K562 (cell line): Measurements from ENCODE around the gene TSTD2. TPM values are rescaled to one million over a fixed set of nuclear protein-coding genes. Genes with fewer than 3 reads are reported as not detected.

Experiments
- ARID1B ChIP-seq: fragments of 450-650 bp; IDR thresholded peaks from 2 replicates; pipeline ENCODE4 v1.6.1; 2016; ENCODE audit warnings: antibody characterized with exemption, mild to moderate bottlenecking, inconsistent platforms
- ATF3 ChIP-seq, 2 experiments: fragments of 450-650 bp in 1 of 2; sonication (generic) in 1 of 2; formaldehyde crosslinking in 1 of 2; IDR thresholded peaks in 1 of 2; conservative IDR thresholded peaks in 1 of 2; 2 replicates each; pipeline versions ENCODE4 v1.6.1 to v1.8.1; 2016 to 2023; ENCODE audit warnings: mild to moderate bottlenecking in 2 of 2, moderate library complexity in 2 of 2, inconsistent platforms in 1 of 2, missing genetic modification reagents in 1 of 2
- JUN ChIP-seq, 2 experiments: sonication (generic) in 1 of 2; formaldehyde crosslinking in 1 of 2; IDR thresholded peaks; 2 replicates each; pipeline versions ENCODE4 v1.6.1 to v1.8.0; 2012 to 2022; ENCODE audit warnings: borderline replicate concordance in 2 of 2, mild to moderate bottlenecking in 2 of 2, improper control_type of control experiment in 1 of 2, low read depth in 1 of 2, low read length in 1 of 2, missing genetic modification reagents in 1 of 2
- JUND ChIP-seq, 2 experiments: IDR thresholded peaks; 2 replicates in 1 of 2; 3 replicates in 1 of 2; pipeline ENCODE4 v1.6.1; 2011; ENCODE audit warnings: borderline replicate concordance in 2 of 2, low read depth in 2 of 2, low read length in 2 of 2, improper control_type of control experiment in 1 of 2, missing biosample characterization in 1 of 2, missing genetic modification characterization in 1 of 2, missing genetic modification reagents in 1 of 2
- MCM7 ChIP-seq, 2 experiments: fragments of 450-650 bp; IDR thresholded peaks; 2 replicates each; pipeline ENCODE4 v1.6.1; 2016 to 2018
- MYBL2 ChIP-seq, 2 experiments: fragments of 450-650 bp in 1 of 2; sonication (generic) in 1 of 2; formaldehyde crosslinking in 1 of 2; IDR thresholded peaks; 2 replicates each; pipeline versions ENCODE4 v1.6.1 to v1.8.1; 2017 to 2022; ENCODE audit warnings: borderline replicate concordance in 1 of 2, inconsistent platforms in 1 of 2, low read depth in 1 of 2, mild to moderate bottlenecking in 1 of 2, missing genetic modification reagents in 1 of 2, moderate library complexity in 1 of 2
- NKRF ChIP-seq: fragments of 450-650 bp; IDR thresholded peaks from 2 replicates; pipeline ENCODE4 v1.6.1; 2016; ENCODE audit warnings: borderline replicate concordance
- PYGO2 ChIP-seq: fragments of 450-650 bp; IDR thresholded peaks from 2 replicates; pipeline ENCODE4 v1.6.1; 2016; ENCODE audit warnings: mild to moderate bottlenecking, missing genetic modification characterization, moderate library complexity, missing compliant biosample characterization
- RBM39 ChIP-seq: fragments of 200-400 bp; formaldehyde crosslinking; optimal IDR thresholded peaks from 2 replicates; pipeline ENCODE3; 2018; ENCODE audit warnings: low read depth, low read length
- RREB1 ChIP-seq: fragments of 250-450 bp; sonication (Bioruptor Pico); IDR thresholded peaks from 2 replicates; pipeline ENCODE4 v1.4.0; 2020
- SMARCE1 ChIP-seq: fragments of 450-650 bp; IDR thresholded peaks from 2 replicates; pipeline ENCODE4 v1.7.1; 2016; ENCODE audit warnings: mild to moderate bottlenecking
- ZBED1 ChIP-seq: IDR thresholded peaks from 2 replicates; pipeline ENCODE4 v1.6.1; 2014
- polyA plus RNA-seq, 8 experiments: library from polyadenylated mRNA; depleted of rRNA in 4 of 8; stranded (reverse) in 5 of 8; unstranded in 3 of 8; fragments of >200 nt; fragmentation: Nextera tagmentation in 2 of 8; fragmentation: Illumina TruSeq in 1 of 8; extraction: Ambion mirVana in 2 of 8; extraction: Trizol in 1 of 8; gene quantifications; 2 replicates each; pipeline versions ENCODE4 v1.2.1 to v1.2.3, GENCODE V29; 2011 to 2014; ENCODE audit warnings: inconsistent platforms in 1 of 8, missing spikeins in 1 of 8
- total RNA-seq, 7 experiments: library from RNA; depleted of rRNA in 6 of 7; stranded (reverse); fragments of >200 nt in 6 of 7; fragmentation: Illumina TruSeq in 2 of 7; extraction: Trizol in 2 of 7; gene quantifications; 2 replicates each; pipeline versions ENCODE4 v1.2.1 to v1.2.3, GENCODE V29; 2011 to 2021; ENCODE audit warnings: low replicate concordance in 1 of 7

Gene TSTD2
- total and polyA plus RNA-seq, 9 of the 15 experiments (the other 6 are each of a cell fraction or from before 2014, with no cell fraction given) = 10.1 to 36.7 (median 19.0) TPM

- TF ChIP-seq ATF3 (IDR thresholded peaks at IDR 0.05) (peak; percentile 31; the same call in 1 of the 2 replicates), ATF3 (CRISPR knock-in tag; conservative IDR thresholded peaks at IDR 0.05) (no peak), ARID1B (peak; percentile 24; the same call in 1 of the 2 replicates), SMARCE1 (0 out of 2 replicates have a peak, but pooled peaks have one; percentile 35), RBM39 (no peak), RREB1 (CRISPR knock-in tag) (no peak), JUN (IDR thresholded peaks at IDR 0.05; ENCODE audit: borderline replicate concordance, low read depth, low read length) (0 out of 2 replicates have a peak, but pooled peaks have one; percentile 24), JUN (CRISPR knock-in tag; IDR thresholded peaks at IDR 0.05; ENCODE audit: borderline replicate concordance) (no peak), MYBL2 (IDR thresholded peaks at IDR 0.05; ENCODE audit: low read depth) (no peak), MYBL2 (CRISPR knock-in tag; IDR thresholded peaks at IDR 0.05; ENCODE audit: borderline replicate concordance) (no peak), ZBED1 (no peak), MCM7 (IDR thresholded peaks at IDR 0.05) (no peak), PYGO2 (no peak), JUND (IDR thresholded peaks at IDR 0.05; ENCODE audit: borderline replicate concordance, low read depth, low read length) (0 out of 2 replicates have a peak, but pooled peaks have one; percentile 24), JUND (tag; IDR thresholded peaks at IDR 0.05; ENCODE audit: borderline replicate concordance, low read depth, low read length) (0 out of 3 replicates have a peak, but pooled peaks have one; percentile 22), NKRF (no peak)
Measured at GRCh38 chr9:97564291-97565175, 68.6 kb downstream of the TSTD2 start (continued).
